HepG2 (cell line): ENCODE data around the gene CARS2. TPM values are rescaled to one million over a fixed set of nuclear protein-coding genes. Genes with fewer than 3 reads are reported as not detected.

Experiments
- CBX1 ChIP-seq: IDR thresholded peaks from one replicate; pipeline ENCODE4 v1.6.1; 2016; ENCODE audit warnings: antibody characterized with exemption, low read depth
- FOXO1 ChIP-seq: sonication (generic); formaldehyde crosslinking; IDR thresholded peaks from 2 replicates; pipeline ENCODE4 v1.4.0; 2020; ENCODE audit warnings: missing genetic modification reagents
- HDAC6 ChIP-seq: fragments of 200-600 bp; sonication (generic); IDR thresholded peaks from 2 replicates; pipeline ENCODE4 v1.7.0; 2017; ENCODE audit warnings: mild to moderate bottlenecking, antibody characterized with exemption, low read length, low read depth
- IRX3 ChIP-seq: sonication (generic); formaldehyde crosslinking; IDR thresholded peaks from 2 replicates; pipeline ENCODE4 v1.8.1; 2023; ENCODE audit warnings: mild to moderate bottlenecking, low read depth, missing genetic modification reagents, borderline replicate concordance
- MATR3 ChIP-seq: sonication (generic); formaldehyde crosslinking; IDR thresholded peaks from 2 replicates; pipeline ENCODE4 v1.4.0; 2020; ENCODE audit warnings: missing genetic modification reagents
- NFRKB ChIP-seq: fragments of 450-650 bp; IDR thresholded peaks from 2 replicates; pipeline ENCODE4 v1.6.1; 2017
- REXO4 ChIP-seq: sonication (generic); formaldehyde crosslinking; IDR thresholded peaks from 2 replicates; pipeline ENCODE4 v1.8.0; 2022; ENCODE audit warnings: missing genetic modification reagents, mild to moderate bottlenecking, borderline replicate concordance
- SOX13 ChIP-seq, 3 experiments: fragments of 450-650 bp in 1 of 3; sonication (generic) in 1 of 3; formaldehyde crosslinking in 1 of 3; IDR thresholded peaks in 2 of 3; conservative IDR thresholded peaks in 1 of 3; 2 replicates each; pipeline versions ENCODE4 v1.5.0 to v1.6.1; 2016 to 2020; ENCODE audit warnings: antibody characterized with exemption in 1 of 3, mild to moderate bottlenecking in 1 of 3, missing compliant biosample characterization in 1 of 3, missing genetic modification reagents in 1 of 3, moderate library complexity in 1 of 3
- SRF ChIP-seq: IDR thresholded peaks from 2 replicates; pipeline ENCODE4 v1.6.1; 2011; ENCODE audit warnings: mild to moderate bottlenecking, low read depth, low read length, moderate library complexity
- TBX2 ChIP-seq: sonication (generic); formaldehyde crosslinking; IDR thresholded peaks from 2 replicates; pipeline ENCODE4 v1.5.0; 2020; ENCODE audit warnings: missing genetic modification reagents, mild to moderate bottlenecking, borderline replicate concordance
- ZMYM4 ChIP-seq: sonication (generic); formaldehyde crosslinking; IDR thresholded peaks from 2 replicates; pipeline ENCODE4 v1.8.1; 2023; ENCODE audit warnings: mild to moderate bottlenecking, missing genetic modification reagents
- ZNF12 ChIP-seq: sonication (generic); formaldehyde crosslinking; IDR thresholded peaks from 2 replicates; pipeline ENCODE4 v1.5.0; 2020; ENCODE audit warnings: missing genetic modification reagents
- ZNF180 ChIP-seq: sonication (generic); formaldehyde crosslinking; IDR thresholded peaks from 2 replicates; pipeline ENCODE4 v1.4.0; 2020; ENCODE audit warnings: low read depth, missing genetic modification reagents, borderline replicate concordance
- ZNF331 ChIP-seq: sonication (generic); formaldehyde crosslinking; IDR thresholded peaks from 2 replicates; pipeline ENCODE4 v1.4.0; 2020; ENCODE audit warnings: missing genetic modification reagents
- ZNF441 ChIP-seq: sonication (generic); formaldehyde crosslinking; IDR thresholded peaks from 2 replicates; pipeline ENCODE4 v1.7.0; 2021; ENCODE audit warnings: missing genetic modification reagents, borderline replicate concordance
- ZNF451 ChIP-seq: sonication (generic); formaldehyde crosslinking; IDR thresholded peaks from 2 replicates; pipeline ENCODE4 v1.5.0; 2020; ENCODE audit warnings: mild to moderate bottlenecking, missing genetic modification reagents
- ZNF556 ChIP-seq: sonication (generic); formaldehyde crosslinking; IDR thresholded peaks from 2 replicates; pipeline ENCODE4 v1.4.0; 2020; ENCODE audit warnings: mild to moderate bottlenecking, missing genetic modification reagents, borderline replicate concordance
- ZNF644 ChIP-seq: IDR thresholded peaks from 2 replicates; pipeline ENCODE4 v1.6.1; 2016; ENCODE audit warnings: low read depth
- ZNF746 ChIP-seq: sonication (generic); formaldehyde crosslinking; IDR thresholded peaks from 2 replicates; pipeline ENCODE4 v1.8.0; 2022; ENCODE audit warnings: mild to moderate bottlenecking, missing genetic modification reagents
- ZNF839 ChIP-seq: sonication (generic); formaldehyde crosslinking; IDR thresholded peaks from 2 replicates; pipeline ENCODE4 v1.4.0; 2020; ENCODE audit warnings: missing genetic modification reagents, mild to moderate bottlenecking, borderline replicate concordance
- polyA plus RNA-seq, 8 experiments: library from polyadenylated mRNA; depleted of rRNA in 3 of 8; stranded (reverse) in 7 of 8; unstranded in 1 of 8; fragments of >200 nt; fragmentation: Illumina TruSeq in 4 of 8; extraction: Trizol in 4 of 8; gene quantifications; 2 replicates each; pipeline versions ENCODE4 v1.2.1 to v1.2.3, GENCODE V29; 2011 to 2016; ENCODE audit warnings: low read depth in 4 of 8, missing spikeins in 1 of 8, mixed read lengths in 1 of 8; ENCODE audit not compliant: insufficient read depth in 1 of 8
- total RNA-seq, 5 experiments: library from RNA; depleted of rRNA; stranded (reverse); fragments of >200 nt; fragmentation: Illumina TruSeq; extraction: Trizol; gene quantifications; 2 replicates each; pipeline ENCODE4 v1.2.3, GENCODE V29; 2016; ENCODE audit warnings: low read depth in 1 of 5
- TF ChIP-seq, protein P1 (sequence below): sonication (generic); formaldehyde crosslinking; IDR thresholded peaks from 2 replicates; pipeline ENCODE4 v1.4.0; 2020; ENCODE audit warnings: missing genetic modification reagents; ENCODE audit errors: not compliant biosample characterization
- TF ChIP-seq, protein P2 (sequence below): sonication (generic); formaldehyde crosslinking; conservative IDR thresholded peaks from 2 replicates; pipeline ENCODE4 v1.8.0; 2022; ENCODE audit warnings: low read depth, missing genetic modification reagents
- TF ChIP-seq, protein P3 (sequence below): IDR thresholded peaks from 2 replicates; pipeline ENCODE4 v1.6.1; 2018; ENCODE audit warnings: missing genetic modification reagents, mild to moderate bottlenecking, missing compliant biosample characterization
- TF ChIP-seq, protein P4 (sequence below): IDR thresholded peaks from 2 replicates; pipeline ENCODE4 v1.6.1; 2016; ENCODE audit warnings: low read depth, borderline replicate concordance

The CARS2 gene
- total and polyA plus RNA-seq, 2 of the 13 experiments (the other 11 are each of a cell fraction or from before 2014, with no cell fraction given), result 41.1 to 59.3 TPM

DNA sequence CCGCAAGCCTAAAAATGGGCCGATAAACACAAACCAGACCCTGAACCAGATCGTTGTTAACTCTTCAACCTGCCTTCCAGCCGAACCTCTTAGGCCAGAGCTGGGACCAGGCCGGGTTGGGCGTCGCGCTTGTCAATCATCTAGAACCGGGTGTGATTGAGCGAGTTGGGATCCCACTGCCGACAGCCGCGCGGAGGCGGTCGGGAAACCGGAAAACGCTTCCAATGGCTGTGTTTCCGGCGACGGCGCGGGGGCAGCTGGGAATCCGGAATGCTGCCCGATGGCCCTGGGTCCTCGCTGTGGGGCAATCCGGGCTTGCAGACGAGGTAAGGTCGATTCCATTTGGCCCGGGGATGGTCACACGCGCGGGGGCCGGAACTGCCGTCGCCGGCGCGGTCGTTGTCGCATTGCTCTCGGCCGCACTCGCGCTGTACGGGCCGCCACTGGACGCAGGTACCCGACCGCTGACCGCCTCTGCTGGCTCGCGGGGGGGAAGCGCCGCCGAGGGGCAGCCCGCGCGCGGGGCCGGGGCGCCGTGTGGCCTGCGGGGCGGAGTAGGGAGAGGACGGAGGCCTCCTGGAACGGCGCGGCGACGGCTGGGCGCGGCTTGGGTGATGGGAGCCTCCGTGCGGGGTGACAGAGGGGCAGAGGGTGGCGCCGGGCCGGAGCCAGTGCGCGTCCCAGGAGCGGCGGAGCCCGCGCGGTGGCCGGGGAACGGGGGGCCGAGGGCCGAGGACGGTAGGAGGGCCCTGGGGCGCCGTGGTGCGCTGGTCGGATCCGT, 90.4 kb downstream of the CARS2 start, which contains the start of gene NAXD (continued):
- TF ChIP-seq SRF (no peak; the same call in 1 of the 2 replicates), SOX13 (IDR thresholded peaks at IDR 0.05) (no peak), SOX13 (CRISPR knock-in tag; conservative IDR thresholded peaks at IDR 0.05 in 1 of 2, IDR thresholded peaks at IDR 0.05 in 1 of 2) (no peak), ZNF746 (CRISPR knock-in tag) (no peak; the same call in 1 of the 2 replicates), ZNF644 (CRISPR knock-in tag) (no peak), TBX2 (CRISPR knock-in tag) (peak; percentile 72), MATR3 (CRISPR knock-in tag) (no peak), REXO4 (CRISPR knock-in tag) (no peak), FOXO1 (CRISPR knock-in tag) (no peak), CBX1 (no peak), ZNF451 (0 out of 2 replicates have a peak, but pooled peaks have one; percentile 61), ZNF331 (CRISPR knock-in tag) (0 out of 2 replicates have a peak, but pooled peaks have one; percentile 16), NFRKB (no peak), ZNF441 (CRISPR knock-in tag) (no peak), ZNF180 (CRISPR knock-in tag) (0 out of 2 replicates have a peak, but pooled peaks have one; percentile 71), ZNF556 (CRISPR knock-in tag) (peak; percentile 65; the same call in 1 of the 2 replicates), IRX3 (CRISPR knock-in tag) (0 out of 2 replicates have a peak, but pooled peaks have one; percentile 16), ZMYM4 (CRISPR knock-in tag) (peak; percentile 96), ZNF839 (CRISPR knock-in tag) (no peak; the same call in 1 of the 2 replicates), HDAC6 (no peak), ZNF12 (CRISPR knock-in tag) (no peak)
- TF ChIP-seq, protein P1, sequence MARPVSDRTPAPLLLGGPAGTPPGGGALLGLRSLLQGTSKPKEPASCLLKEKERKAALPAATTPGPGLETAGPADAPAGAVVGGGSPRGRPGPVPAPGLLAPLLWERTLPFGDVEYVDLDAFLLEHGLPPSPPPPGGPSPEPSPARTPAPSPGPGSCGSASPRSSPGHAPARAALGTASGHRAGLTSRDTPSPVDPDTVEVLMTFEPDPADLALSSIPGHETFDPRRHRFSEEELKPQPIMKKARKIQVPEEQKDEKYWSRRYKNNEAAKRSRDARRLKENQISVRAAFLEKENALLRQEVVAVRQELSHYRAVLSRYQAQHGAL (CRISPR knock-in tag), result no peak
- TF ChIP-seq, protein P2, sequence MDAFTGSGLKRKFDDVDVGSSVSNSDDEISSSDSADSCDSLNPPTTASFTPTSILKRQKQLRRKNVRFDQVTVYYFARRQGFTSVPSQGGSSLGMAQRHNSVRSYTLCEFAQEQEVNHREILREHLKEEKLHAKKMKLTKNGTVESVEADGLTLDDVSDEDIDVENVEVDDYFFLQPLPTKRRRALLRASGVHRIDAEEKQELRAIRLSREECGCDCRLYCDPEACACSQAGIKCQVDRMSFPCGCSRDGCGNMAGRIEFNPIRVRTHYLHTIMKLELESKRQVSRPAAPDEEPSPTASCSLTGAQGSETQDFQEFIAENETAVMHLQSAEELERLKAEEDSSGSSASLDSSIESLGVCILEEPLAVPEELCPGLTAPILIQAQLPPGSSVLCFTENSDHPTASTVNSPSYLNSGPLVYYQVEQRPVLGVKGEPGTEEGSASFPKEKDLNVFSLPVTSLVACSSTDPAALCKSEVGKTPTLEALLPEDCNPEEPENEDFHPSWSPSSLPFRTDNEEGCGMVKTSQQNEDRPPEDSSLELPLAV, result no peak
- TF ChIP-seq, protein P3, sequence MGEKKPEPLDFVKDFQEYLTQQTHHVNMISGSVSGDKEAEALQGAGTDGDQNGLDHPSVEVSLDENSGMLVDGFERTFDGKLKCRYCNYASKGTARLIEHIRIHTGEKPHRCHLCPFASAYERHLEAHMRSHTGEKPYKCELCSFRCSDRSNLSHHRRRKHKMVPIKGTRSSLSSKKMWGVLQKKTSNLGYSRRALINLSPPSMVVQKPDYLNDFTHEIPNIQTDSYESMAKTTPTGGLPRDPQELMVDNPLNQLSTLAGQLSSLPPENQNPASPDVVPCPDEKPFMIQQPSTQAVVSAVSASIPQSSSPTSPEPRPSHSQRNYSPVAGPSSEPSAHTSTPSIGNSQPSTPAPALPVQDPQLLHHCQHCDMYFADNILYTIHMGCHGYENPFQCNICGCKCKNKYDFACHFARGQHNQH (CRISPR knock-in tag), result peak; percentile 75; the same call in 1 of the 2 replicates
- TF ChIP-seq, protein P4, sequence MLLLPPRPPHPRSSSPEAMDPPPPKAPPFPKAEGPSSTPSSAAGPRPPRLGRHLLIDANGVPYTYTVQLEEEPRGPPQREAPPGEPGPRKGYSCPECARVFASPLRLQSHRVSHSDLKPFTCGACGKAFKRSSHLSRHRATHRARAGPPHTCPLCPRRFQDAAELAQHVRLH, result peak; percentile 65; the same call in 1 of the 2 replicates
